ENCODE measurements around the gene RMDN3.

RMDN3 gene

GRCh38 chr15:40754883-40755811, at the start of gene RMDN3:
RMDN3 (minus strand) TSS chr15:40755254; CDS start chr15:40754783, 471 bp downstream.
- Mint-ChIP-seq H3K4me3 (peak within 1 kb of the TSS; percentile 94), H3K4me1 (peaks cover 29% of the 10 kb centered on the region), H3K27me3 (no peaks in the 10 kb centered on the region), H3K36me3 (ENCODE audit: insufficient read depth) (peaks cover 28% of the 10 kb centered on the region), H3K27ac (ENCODE audit: low read depth) (peak within 1 kb of the TSS; percentile 100), H3K9me3 (no peaks in the 10 kb centered on the region)
- peak; percentile 82 to 86 for DNase-seq (ENCODE audit: low spot score in 2 of 2)
- peak; percentile 80 for ATAC-seq (replicated peaks; ENCODE audit: extremely low read depth, poor library complexity, severe bottlenecking)

- no peak for DNase-seq (ENCODE audit: low spot score in 2 of 2)
- Mint-ChIP-seq H3K4me3 (no peak overlapping the region), H3K36me3 (ENCODE audit: insufficient read depth) (peaks cover 15% of the 10 kb centered on the region), H3K9me3 (no peaks in the 10 kb centered on the region), H3K4me1 (peaks cover 37% of the 10 kb centered on the region), H3K27ac (ENCODE audit: low read depth) (no peak overlapping the region), H3K27me3 (no peaks in the 10 kb centered on the region)
- ATAC-seq (replicated peaks; ENCODE audit: extremely low read depth, poor library complexity, severe bottlenecking): no peak
These were observed 48.6 kb upstream of the RMDN3 start for GRCh38 chr15:40803688-40804087.

GRCh38 chr15:40803076-40803475, 48.0 kb upstream of the RMDN3 start:
- no peaks in the 10 kb centered on the region for H3K9me3 Mint-ChIP-seq
- DNase-seq (ENCODE audit: low spot score in 2 of 2) (no peak), ATAC-seq (replicated peaks; ENCODE audit: extremely low read depth, poor library complexity, severe bottlenecking) (no peak)
- H3K4me3 Mint-ChIP-seq: no peak overlapping the region
- peaks cover 39% of the 10 kb centered on the region for H3K4me1 Mint-ChIP-seq
- no peak overlapping the region for H3K27ac Mint-ChIP-seq (ENCODE audit: low read depth)
- no peaks in the 10 kb centered on the region for H3K27me3 Mint-ChIP-seq
- peaks cover 19% of the 10 kb centered on the region for H3K36me3 Mint-ChIP-seq (ENCODE audit: insufficient read depth)

- no peaks in the 10 kb centered on the region for H3K9me3 Mint-ChIP-seq
- peaks cover 20% of the 10 kb centered on the region for H3K36me3 Mint-ChIP-seq (ENCODE audit: insufficient read depth)
These were observed 44.5 kb upstream of the RMDN3 start for GRCh38 chr15:40799523-40799922.

GRCh38 chr15:40796512-40796911, 41.5 kb upstream of the RMDN3 start:
- no peak overlapping the region for H3K4me3 Mint-ChIP-seq
- peaks cover 21% of the 10 kb centered on the region for H3K36me3 Mint-ChIP-seq (ENCODE audit: insufficient read depth)
- H3K9me3 Mint-ChIP-seq: no peaks in the 10 kb centered on the region
- H3K4me1 Mint-ChIP-seq: peaks cover 38% of the 10 kb centered on the region
- no peak for DNase-seq (ENCODE audit: low spot score in 2 of 2)
- no peak for ATAC-seq (replicated peaks; ENCODE audit: extremely low read depth, poor library complexity, severe bottlenecking)
- peak overlapping the region; percentile 6 for H3K27ac Mint-ChIP-seq (ENCODE audit: low read depth)
- no peaks in the 10 kb centered on the region for H3K27me3 Mint-ChIP-seq

More at GRCh38 chr15:40799523-40799922, 44.5 kb upstream of the RMDN3 start:
- DNase-seq (ENCODE audit: low spot score in 2 of 2): no peak
- Mint-ChIP-seq H3K27me3 (no peaks in the 10 kb centered on the region), H3K27ac (ENCODE audit: low read depth) (no peak overlapping the region), H3K4me3 (no peak overlapping the region), H3K4me1 (peaks cover 35% of the 10 kb centered on the region)
- no peak for ATAC-seq (replicated peaks; ENCODE audit: extremely low read depth, poor library complexity, severe bottlenecking)

GRCh38 chr15:40796041-40796440, 41.0 kb upstream of the RMDN3 start:
- H3K27me3 Mint-ChIP-seq: no peaks in the 10 kb centered on the region
- no peaks in the 10 kb centered on the region for H3K9me3 Mint-ChIP-seq
- no peak overlapping the region for H3K4me3 Mint-ChIP-seq
- H3K36me3 Mint-ChIP-seq (ENCODE audit: insufficient read depth): peaks cover 19% of the 10 kb centered on the region
- H3K27ac Mint-ChIP-seq (ENCODE audit: low read depth): peak overlapping the region; percentile 6
- ATAC-seq (replicated peaks; ENCODE audit: extremely low read depth, poor library complexity, severe bottlenecking) (no peak), DNase-seq (ENCODE audit: low spot score in 2 of 2) (no peak)
- peaks cover 35% of the 10 kb centered on the region for H3K4me1 Mint-ChIP-seq

- peaks cover 10% of the 10 kb centered on the region for H3K36me3 Mint-ChIP-seq (ENCODE audit: insufficient read depth)
- H3K4me3 Mint-ChIP-seq: no peak overlapping the region
- peaks cover 31% of the 10 kb centered on the region for H3K4me1 Mint-ChIP-seq
- ATAC-seq (replicated peaks; ENCODE audit: extremely low read depth, poor library complexity, severe bottlenecking) (no peak), DNase-seq (ENCODE audit: low spot score in 2 of 2) (no peak)
- no peaks in the 10 kb centered on the region for H3K9me3 Mint-ChIP-seq
- H3K27me3 Mint-ChIP-seq: no peaks in the 10 kb centered on the region
- H3K27ac Mint-ChIP-seq (ENCODE audit: low read depth): no peak overlapping the region
These were observed 38.3 kb upstream of the RMDN3 start for GRCh38 chr15:40793216-40793989.

GRCh38 chr15:40792394-40792793, 37.3 kb upstream of the RMDN3 start:
- H3K9me3 Mint-ChIP-seq: no peaks in the 10 kb centered on the region
- H3K4me3 Mint-ChIP-seq: no peak overlapping the region
- no peaks in the 10 kb centered on the region for H3K27me3 Mint-ChIP-seq
- DNase-seq (ENCODE audit: low spot score in 2 of 2) (no peak), ATAC-seq (replicated peaks; ENCODE audit: extremely low read depth, poor library complexity, severe bottlenecking) (no peak)
- H3K4me1 Mint-ChIP-seq: peaks cover 31% of the 10 kb centered on the region
- H3K27ac Mint-ChIP-seq (ENCODE audit: low read depth): no peak overlapping the region
- peaks cover 8% of the 10 kb centered on the region for H3K36me3 Mint-ChIP-seq (ENCODE audit: insufficient read depth)

- Mint-ChIP-seq H3K27ac (ENCODE audit: low read depth) (no peak overlapping the region), H3K36me3 (ENCODE audit: insufficient read depth) (peaks cover 8% of the 10 kb centered on the region), H3K9me3 (no peaks in the 10 kb centered on the region), H3K27me3 (no peaks in the 10 kb centered on the region), H3K4me1 (peaks cover 32% of the 10 kb centered on the region), H3K4me3 (no peak overlapping the region)
- no peak for DNase-seq (ENCODE audit: low spot score in 2 of 2)
- ATAC-seq (replicated peaks; ENCODE audit: extremely low read depth, poor library complexity, severe bottlenecking): no peak
These were observed 35.7 kb upstream of the RMDN3 start for GRCh38 chr15:40790718-40791117.

GRCh38 chr15:40789999-40790398, 34.9 kb upstream of the RMDN3 start:
- Mint-ChIP-seq H3K27me3 (no peaks in the 10 kb centered on the region), H3K4me1 (peaks cover 32% of the 10 kb centered on the region), H3K36me3 (ENCODE audit: insufficient read depth) (peaks cover 8% of the 10 kb centered on the region), H3K27ac (ENCODE audit: low read depth) (no peak overlapping the region), H3K4me3 (no peak overlapping the region), H3K9me3 (no peaks in the 10 kb centered on the region)
- no peak for ATAC-seq (replicated peaks; ENCODE audit: extremely low read depth, poor library complexity, severe bottlenecking)
- no peak for DNase-seq (ENCODE audit: low spot score in 2 of 2)

- ATAC-seq (replicated peaks; ENCODE audit: extremely low read depth, poor library complexity, severe bottlenecking): no peak
- Mint-ChIP-seq H3K27ac (ENCODE audit: low read depth) (peak overlapping the region; percentile 36), H3K36me3 (ENCODE audit: insufficient read depth) (peaks cover 8% of the 10 kb centered on the region), H3K4me3 (no peak overlapping the region), H3K9me3 (no peaks in the 10 kb centered on the region), H3K4me1 (peaks cover 32% of the 10 kb centered on the region), H3K27me3 (no peaks in the 10 kb centered on the region)
- no peak for DNase-seq (ENCODE audit: low spot score in 2 of 2)
These were observed 34.1 kb upstream of the RMDN3 start for GRCh38 chr15:40789119-40789518.

- peaks cover 23% of the 10 kb centered on the region for H3K4me1 Mint-ChIP-seq
- H3K9me3 Mint-ChIP-seq: no peaks in the 10 kb centered on the region
- H3K27me3 Mint-ChIP-seq: no peaks in the 10 kb centered on the region
- ATAC-seq (replicated peaks; ENCODE audit: extremely low read depth, poor library complexity, severe bottlenecking): no peak
- H3K36me3 Mint-ChIP-seq (ENCODE audit: insufficient read depth): peaks cover 10% of the 10 kb centered on the region
- DNase-seq (ENCODE audit: low spot score in 2 of 2): no peak
- no peak overlapping the region for H3K27ac Mint-ChIP-seq (ENCODE audit: low read depth)
- no peak overlapping the region for H3K4me3 Mint-ChIP-seq
These were observed 32.9 kb upstream of the RMDN3 start for GRCh38 chr15:40787991-40788390.
